ENCODE measurements around the gene KIF6.

Gene KIF6

DNA sequence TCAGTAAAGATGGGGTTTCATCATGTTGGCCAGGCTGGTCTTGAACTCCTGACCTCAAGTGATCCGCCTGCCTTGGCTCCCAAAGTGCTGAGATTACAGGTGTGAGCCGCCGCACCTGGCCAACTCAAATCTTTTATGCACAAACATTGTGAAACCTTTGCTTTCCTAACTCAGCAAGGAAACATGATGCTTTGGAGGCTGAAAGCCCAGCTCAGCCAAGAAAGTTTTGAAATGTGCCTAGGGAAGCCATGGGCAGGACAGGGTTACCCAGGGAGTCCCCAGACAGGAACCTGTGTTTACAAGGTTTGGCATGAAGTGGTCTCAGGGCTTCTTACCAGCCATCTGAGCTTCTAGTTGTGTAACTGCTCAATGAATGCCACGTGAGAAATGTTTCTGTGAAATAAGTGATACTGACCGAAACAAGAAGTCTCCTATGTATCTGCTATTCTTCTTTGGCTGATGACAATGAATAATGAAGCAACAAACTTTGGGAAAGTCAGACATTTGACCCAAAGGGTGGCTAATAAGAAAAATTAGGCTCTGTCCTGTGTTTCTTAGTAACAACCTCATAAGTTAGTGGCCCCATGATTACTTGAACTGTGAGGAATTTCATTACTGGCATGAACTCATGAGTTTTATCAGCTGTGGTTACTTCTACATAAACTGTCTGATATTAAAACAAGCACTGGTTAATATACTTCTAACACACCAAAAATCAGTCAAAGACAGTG lies 163.5 kb downstream of the KIF6 start:
- TF ChIP-seq, protein P1, sequence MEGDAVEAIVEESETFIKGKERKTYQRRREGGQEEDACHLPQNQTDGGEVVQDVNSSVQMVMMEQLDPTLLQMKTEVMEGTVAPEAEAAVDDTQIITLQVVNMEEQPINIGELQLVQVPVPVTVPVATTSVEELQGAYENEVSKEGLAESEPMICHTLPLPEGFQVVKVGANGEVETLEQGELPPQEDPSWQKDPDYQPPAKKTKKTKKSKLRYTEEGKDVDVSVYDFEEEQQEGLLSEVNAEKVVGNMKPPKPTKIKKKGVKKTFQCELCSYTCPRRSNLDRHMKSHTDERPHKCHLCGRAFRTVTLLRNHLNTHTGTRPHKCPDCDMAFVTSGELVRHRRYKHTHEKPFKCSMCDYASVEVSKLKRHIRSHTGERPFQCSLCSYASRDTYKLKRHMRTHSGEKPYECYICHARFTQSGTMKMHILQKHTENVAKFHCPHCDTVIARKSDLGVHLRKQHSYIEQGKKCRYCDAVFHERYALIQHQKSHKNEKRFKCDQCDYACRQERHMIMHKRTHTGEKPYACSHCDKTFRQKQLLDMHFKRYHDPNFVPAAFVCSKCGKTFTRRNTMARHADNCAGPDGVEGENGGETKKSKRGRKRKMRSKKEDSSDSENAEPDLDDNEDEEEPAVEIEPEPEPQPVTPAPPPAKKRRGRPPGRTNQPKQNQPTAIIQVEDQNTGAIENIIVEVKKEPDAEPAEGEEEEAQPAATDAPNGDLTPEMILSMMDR (IDR thresholded peaks at IDR 0.05; ENCODE audit: insufficient read depth, low read depth, low read length, missing control alignments): no peak
- no peak for DNase-seq (ENCODE audit: low read depth)
- H3K4me3 ChIP-seq (ENCODE audit: low read depth, low read length): no peak overlapping the region

DNA sequence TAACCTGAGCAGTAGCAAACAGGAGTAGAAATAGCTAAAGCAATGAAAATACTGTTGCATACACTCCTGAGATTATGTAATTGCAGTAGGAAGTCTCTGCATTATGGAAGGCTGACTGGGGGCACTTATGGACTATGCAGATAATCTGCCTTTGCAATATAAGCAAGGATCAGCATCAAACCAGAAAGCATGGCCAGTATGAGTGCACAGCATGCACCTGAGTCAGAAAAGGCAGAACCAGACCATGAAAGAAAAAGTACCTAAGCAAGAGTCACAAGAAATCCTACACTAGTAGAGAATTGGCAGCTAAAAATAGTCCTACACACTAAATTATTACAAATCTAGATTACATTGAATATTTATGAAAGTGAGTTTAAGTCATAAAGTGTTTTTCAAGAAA lies 164.3 kb downstream of the KIF6 start:
- TF ChIP-seq, protein P1 (IDR thresholded peaks at IDR 0.05; ENCODE audit: insufficient read depth, low read depth, low read length, missing control alignments): no peak
- DNase-seq (ENCODE audit: low read depth): no peak
- H3K4me3 ChIP-seq (ENCODE audit: low read depth, low read length): no peak overlapping the region

DNA sequence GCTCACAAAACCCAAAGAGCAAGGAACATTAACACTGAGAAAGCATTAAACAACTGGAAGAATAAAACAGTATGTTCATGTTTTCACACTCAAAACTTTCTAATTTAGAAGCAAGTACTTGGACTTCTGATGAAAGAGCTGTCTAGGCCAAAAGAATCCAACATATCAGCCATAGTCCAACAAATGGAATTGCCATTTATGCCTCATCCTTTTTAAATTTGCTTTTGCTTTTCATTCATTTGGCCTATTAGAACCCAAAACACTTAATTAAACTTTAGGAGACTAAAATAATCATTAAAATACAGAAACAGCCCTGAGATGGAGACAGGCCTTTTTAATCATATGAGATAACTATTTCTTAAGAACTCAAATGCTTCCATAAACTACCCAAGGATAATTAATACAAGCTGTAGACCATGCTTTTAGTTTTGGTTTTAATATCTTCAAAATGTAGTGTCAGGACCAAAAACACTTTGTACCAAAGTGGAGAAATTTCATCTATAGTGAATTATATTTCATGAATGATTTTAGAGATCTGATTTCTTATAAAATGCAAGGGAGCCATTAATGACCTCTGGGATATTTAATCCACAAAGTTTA lies 166.5 kb downstream of the KIF6 start:
- no peak overlapping the region for H3K4me3 ChIP-seq (ENCODE audit: low read depth, low read length)
- TF ChIP-seq, protein P1 (IDR thresholded peaks at IDR 0.05; ENCODE audit: insufficient read depth, low read depth, low read length, missing control alignments): no peak
- DNase-seq (ENCODE audit: low read depth): no peak

DNA sequence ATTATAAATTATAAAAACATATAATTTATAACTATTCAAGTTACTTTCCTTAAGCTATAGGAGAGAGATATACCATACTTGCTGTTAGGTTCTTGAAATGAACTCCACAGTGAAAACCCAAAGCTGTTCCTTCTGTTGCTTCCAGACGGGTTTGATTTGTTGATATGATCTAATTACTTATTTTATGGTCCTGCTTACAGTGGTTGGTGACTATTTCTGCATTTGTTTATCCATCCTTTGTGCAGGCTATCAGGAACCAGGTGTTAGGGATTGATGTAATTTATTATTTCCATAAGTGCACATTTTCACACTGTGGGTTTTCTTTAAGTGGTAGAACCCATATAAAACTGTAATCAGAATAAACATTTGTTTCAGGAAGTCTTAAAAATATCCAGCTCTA lies 167.1 kb downstream of the KIF6 start:
- TF ChIP-seq, protein P1 (IDR thresholded peaks at IDR 0.05; ENCODE audit: insufficient read depth, low read depth, low read length, missing control alignments): no peak
- no peak overlapping the region for H3K4me3 ChIP-seq (ENCODE audit: low read depth, low read length)
- no peak for DNase-seq (ENCODE audit: low read depth)

DNA sequence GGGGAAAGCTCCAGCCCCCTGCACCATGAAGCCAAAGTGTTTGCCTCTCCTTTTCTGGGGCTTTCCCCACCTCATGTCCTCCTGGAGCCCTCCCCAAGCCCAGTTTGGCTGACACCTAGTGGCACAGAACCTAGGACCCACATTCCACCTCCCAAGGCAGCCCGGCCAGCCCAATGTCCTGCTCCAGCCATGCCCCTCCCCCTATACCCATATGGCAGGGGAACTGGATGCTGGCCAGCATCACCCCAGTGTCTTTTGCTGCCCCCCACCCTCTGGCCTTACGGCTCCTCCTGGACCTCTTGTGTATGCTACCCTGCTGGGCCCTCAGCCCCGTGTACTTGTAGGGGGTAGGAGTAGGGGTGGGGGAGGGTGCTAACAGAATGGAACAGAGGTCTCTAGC lies 170.1 kb downstream of the KIF6 start:
- no peak for DNase-seq (ENCODE audit: low read depth)
- no peak overlapping the region for H3K4me3 ChIP-seq (ENCODE audit: low read depth, low read length)
- TF ChIP-seq, protein P1 (IDR thresholded peaks at IDR 0.05; ENCODE audit: insufficient read depth, low read depth, low read length, missing control alignments): no peak

DNA sequence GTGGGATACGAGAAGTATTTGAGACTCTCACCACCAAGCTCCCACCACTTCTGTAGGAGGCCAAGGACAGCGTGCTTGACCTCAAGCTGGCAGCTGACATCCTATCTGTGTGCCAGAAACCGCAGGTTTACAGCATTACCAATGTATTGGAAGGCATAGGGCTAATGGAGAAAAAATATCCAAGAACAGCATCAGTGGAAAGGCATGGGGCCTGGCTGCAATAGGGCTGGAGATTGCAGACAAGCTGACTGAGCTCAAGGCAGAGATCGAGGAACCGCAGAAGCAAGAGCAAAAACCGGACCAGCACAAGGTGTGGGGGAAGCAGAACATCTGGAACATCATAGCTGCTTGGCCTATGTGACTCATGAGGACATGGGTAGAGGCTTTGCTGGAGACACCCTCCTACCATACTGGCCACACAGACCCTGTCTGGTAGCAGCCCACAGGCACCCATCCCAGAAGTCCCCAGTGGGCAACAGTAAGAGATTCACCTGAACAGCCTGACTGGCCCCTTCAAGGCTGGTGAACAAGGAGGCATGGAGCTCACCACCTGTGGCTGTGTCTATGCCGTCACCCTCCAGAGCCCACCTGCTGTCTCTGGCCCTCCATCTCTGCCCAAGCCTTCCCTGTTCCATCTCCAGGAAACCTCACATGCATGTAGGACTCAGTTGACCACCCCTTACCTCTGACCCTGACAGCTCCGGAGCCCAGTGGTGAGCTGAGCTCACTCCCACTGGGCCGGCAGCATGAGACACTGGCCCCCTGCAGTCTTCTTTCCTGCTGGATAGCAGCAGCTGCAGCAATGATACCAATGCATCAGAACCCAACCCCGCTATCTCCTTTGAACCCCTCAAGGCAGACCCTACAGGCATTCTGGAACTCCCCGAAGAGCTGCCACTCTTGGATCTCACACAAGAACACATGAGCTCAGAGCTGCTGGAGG lies 171.1 kb downstream of the KIF6 start:
- no peak for DNase-seq (ENCODE audit: low read depth)
- TF ChIP-seq, protein P1 (IDR thresholded peaks at IDR 0.05; ENCODE audit: insufficient read depth, low read depth, low read length, missing control alignments): no peak

More for the DNA sequence above, 171.1 kb downstream of the KIF6 start:
- no peak overlapping the region for H3K4me3 ChIP-seq (ENCODE audit: low read depth, low read length)
